ENCODE results near the gene KIAA1755.

The KIAA1755 gene

DNA sequence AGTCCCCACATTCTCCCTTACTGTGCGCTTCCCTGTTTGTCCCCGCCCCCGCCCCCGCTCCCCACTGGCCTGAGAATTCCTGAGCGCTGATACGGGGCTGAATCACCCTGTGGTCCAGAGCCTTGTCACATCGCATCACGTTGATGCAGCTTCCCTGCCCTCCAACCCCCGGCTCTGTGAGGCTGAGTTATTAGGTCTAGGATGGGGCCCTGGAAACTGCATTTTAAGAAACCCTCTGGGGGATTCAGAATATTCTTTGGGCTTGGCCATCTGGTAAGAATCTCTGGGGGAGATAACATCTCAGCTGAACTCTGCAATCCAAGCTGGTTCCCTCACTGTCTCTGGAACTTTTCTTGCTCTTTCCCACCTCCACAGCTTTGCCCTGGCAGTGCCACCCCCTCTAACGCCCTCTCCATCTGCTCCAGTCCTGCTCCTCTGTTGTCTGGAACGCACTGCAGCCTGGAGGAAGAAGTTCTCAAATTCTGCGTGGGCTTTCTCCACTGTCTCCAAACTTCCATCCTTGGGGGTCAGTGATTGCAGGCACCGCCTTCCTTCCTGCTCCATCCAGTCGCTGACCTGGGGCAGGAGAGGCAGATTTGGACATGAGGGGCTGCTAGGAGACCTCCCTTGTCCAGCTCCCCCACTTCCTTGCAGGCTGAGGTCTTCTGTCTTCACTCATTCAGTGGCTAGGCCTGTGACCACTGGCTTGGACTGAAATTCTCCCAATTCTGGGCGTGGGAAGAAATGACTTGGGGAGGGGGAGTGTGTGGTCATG lies 42.6 kb downstream of the KIAA1755 start:
- DNase-seq: no peak

DNA sequence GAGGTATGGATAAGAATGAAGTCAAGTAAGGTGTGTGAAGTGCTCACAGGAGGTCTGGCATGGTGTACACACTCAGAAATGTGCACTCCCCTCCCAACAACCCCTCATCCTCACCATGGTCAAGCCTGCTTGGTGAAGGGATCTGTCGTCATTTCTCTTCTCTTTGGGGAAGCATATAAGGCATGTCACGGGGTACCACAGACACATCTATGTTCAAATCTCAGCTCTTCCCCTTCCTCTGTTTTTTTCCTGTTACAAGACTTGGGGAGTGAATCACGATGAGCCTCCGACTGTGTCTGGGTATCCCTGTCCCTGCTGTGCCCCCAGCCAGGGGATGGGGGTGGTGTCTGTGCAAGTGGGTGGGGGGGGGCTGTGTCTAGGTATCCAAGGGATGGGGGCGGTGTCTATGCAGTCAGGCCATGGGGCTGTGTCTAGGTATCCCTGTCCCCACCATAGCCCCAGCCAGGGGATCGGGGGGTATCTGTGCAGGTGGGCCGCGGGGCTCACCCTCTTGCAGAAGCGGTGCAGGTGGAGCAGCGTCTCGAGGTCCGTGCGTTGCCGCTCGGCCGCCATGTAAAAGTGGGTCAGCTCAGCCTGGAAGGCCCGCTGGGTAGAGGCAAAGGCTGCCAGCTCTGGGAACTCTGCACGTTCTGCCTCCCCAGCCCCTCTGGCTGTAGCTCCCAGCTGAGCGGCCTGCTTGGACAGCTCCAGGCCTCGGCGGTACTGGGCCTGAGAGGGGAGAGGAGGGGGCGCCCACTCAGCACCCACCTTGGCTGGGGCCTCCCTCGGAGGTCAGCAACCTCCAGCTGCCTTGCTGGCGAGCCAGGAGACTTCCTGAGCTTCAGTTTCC lies 43.6 kb downstream of the KIAA1755 start:
- DNase-seq: no peak

DNA sequence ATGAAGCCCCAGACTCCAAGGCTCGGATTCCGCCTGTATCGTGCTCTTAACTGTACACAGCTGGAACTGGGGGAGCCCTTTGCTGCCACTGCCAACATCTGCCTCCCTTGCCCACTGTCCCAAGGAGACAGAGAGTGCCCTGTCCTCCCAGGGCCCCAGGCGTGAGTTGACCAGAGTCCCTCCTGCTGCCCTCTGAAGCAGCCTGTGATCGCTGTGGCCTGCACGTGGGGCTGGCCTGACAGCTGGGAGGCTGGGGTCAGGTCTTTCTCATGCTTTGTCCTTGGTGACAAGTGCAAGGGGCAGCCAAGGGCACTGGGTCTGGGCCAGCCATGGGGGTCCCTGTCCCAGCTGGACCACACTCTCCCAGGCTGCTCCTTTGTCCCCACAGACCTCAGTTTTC lies 44.3 kb downstream of the KIAA1755 start:
- no peak for DNase-seq

- DNase-seq: no peak
Observed at GRCh38 chr20:38215194-38216182, 45.0 kb downstream of the KIAA1755 start.

DNA sequence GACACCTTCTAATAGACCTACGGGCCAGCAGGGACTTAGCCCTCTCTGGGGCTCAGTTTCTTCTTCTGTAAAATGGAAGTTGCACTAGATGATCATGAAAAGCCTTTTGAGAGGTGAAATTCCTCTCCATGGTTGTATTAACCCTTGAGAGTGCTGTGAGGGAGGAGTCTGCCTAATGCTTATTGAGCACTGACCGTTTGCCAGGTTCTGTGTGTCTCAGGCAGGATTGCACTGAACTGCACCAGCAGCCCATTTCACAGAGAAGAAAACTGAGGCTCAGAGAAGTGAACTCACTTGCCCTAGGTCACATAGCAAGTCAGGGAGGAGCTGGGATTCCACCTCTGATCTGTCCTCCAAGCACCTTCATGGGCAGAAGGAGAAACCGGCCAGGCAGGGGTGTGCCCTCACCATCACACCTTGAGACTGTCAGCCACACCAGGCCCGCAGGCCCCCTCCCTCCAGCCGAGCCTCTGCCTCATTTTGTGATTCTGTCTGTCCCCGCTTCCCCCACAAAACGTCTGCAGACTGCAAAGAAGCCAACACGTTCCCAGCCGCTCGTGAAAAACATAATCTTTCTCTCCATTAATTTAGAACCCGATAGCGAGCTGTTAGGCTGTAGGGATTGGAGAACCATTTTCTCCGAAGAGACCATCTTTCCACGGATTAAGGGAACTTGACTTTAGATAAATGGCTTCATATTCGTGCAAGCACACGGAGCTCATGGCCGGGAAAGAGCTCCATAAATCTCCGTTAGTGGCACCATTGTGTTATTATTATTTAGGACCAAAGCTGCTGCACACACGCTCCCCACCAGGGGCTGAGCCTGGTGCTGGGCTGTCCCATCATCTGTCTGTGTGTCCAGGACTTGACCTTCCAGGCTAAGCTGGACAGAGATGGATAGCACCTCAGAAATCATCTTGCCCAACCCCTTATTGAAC lies 46.0 kb downstream of the KIAA1755 start:
- DNase-seq: no peak

DNA sequence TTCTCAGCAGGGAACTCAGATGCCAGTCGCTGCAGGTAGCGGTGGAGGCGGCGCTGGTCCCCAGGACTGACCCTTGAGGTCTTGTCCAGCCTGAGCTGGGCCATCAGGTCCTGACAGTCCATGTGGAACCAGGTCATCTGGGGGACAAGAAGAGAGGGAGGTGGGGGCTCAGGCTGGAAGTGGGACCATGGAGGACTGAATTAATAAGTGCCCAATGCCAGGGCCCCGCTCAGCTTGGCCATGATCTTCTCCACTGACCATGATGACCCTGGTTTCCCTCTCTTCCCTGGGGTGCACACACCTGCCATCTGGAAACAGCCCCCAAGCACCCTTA lies 47.0 kb downstream of the KIAA1755 start:
- no peak for DNase-seq

DNA sequence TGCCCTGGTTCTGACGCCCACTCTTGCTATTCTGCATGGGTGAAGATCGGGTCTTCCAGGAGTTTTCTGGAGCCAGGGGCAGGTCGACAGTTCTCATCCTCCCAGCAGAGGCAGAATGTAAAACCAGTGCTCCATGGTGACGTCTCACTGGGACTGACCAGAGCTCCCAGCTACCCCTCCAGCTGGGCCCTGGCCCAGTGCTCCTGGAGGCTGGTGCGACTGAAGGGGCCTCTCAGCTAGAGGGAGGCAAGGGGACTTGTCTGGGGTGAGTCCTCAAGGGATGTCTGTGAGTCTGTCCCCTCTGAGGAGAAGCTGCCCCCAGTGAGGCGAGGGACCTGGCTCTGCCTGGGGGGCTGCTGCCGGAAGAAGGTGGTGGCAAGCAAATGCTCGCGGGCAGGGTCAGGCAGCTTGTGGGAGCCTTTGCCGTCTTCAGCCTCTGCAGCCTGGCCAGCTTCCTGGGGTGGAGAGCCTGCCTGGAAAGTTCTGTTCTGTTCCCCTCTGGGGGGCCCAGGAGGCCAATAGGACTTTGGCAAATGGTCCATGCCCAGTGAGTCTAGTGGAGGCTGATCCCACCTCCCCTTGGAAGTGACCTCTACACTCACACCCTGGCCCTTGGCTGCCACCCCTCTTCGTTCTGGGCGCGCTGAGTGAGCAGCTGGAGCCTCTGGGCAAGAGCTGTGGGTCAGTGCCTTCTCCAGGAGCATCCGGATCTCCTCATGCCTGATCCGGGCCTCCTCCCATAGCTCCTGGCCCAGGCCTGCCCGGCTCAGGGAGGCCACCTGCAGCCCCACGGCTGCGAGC lies 47.5 kb downstream of the KIAA1755 start:
- DNase-seq: peak in 2 of 14 donors; percentile 21 to 22

GRCh38 chr20:38211200-38212097 lies 49.1 kb downstream of the KIAA1755 start:
- peak in 3 of 14 donors; percentile 24 to 30 (median 24) for DNase-seq

GRCh38 chr20:38210741-38211140 lies 49.8 kb downstream of the KIAA1755 start:
- no peak for DNase-seq

DNA sequence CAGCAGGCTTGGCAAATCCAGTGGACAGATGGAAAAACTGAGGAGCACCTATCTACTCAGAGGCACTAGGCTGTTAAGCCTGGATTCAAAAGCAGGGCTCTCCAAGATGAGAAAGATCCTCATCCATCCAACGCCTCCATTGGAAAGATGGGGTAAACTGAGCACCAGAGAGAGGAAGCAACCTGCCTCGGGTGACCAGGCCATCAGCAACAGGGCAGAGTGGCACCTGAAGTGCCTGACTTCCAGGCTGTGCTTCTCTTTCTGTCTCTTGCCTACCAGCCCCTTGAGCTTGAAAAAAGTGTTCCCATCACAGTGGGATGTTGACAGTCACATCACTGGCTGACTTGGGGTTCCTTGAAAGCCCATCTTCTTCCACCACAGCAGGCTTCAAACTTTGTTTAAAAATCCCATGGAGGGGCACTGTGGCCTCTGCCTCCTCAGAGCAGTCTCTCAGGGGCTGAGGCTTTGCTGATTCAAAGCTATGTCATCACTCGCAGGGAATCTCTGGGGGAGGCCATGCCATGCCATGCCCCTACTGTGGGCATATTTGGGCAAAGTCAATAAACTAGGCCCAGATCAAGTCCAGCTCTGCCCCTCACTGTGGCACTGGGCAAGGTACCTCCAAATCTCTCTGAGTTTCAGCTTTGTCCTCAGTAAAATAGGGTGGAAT lies 50.7 kb downstream of the KIAA1755 start:
- no peak for DNase-seq

DNA sequence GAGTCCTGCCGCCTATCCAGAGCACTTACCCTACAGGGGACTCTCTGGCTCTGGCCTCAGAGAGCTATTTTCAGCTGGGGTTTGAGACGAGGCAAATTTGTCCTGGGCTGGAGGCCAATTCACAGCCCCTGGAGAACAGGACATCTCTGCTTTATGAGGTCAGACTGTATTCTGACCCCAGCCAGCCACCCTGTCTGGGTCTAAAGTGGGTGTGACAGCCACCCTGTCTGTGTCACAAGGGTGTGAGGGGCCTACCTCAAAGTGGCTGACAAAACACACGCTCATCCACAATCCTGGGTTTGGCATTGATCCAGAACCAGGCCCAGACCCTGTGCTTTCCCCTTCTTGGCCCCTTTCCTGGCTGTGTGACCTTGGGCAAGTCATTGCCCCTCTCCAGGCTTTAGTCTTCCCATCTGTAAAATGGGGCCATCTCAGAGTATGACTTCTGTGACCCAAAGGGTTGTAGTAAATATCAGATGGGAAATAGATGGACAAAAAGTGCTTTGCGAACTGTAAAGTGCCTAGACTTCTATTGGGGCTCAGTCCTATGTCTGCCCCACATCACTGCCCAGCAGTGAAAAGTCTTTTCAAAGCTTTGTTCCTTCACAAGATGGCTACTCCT lies 51.4 kb downstream of the KIAA1755 start:
- no peak for DNase-seq

- no peak for DNase-seq
Observed at GRCh38 chr20:38208523-38208922, 52.0 kb downstream of the KIAA1755 start.

DNA sequence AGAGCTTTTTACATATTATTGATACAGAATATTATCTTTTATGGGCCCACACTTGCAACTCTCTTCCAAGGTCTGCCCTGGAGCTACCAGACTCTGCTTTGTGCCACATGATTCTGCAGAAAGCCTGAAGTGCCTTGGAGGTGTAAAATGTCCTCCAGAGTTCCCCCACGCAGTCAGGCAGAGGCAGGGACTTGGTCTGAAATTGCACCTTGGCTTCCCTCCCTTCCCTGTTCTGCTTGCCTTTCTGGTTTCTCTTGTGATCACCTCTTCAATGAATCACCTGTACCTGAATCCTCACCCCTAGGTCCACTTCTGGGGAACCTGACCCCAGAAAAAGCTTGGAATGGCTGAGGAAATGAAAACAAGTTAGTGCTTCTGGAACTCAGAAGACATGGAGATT lies 52.4 kb downstream of the KIAA1755 start:
- DNase-seq: no peak

DNA sequence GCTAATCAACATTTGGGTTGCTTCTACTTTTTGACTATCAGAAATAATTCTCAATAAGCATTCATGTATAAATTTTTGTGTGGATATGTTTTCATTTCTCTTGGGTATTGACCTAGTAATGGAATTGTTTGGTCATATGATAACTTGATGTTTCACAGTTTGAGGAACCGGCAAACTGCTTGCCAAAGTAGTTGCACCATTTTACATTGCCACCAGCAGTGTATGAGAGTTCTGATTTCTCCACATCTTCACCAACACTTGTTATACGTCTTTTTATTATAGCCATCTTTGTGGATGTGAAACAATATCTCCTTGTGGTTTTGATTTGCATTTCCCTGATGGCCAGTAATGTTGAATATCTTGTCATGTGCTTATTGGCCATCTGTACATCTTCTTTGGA lies 52.9 kb downstream of the KIAA1755 start:
- no peak for DNase-seq

GRCh38 chr20:38205001-38205400 lies 55.5 kb downstream of the KIAA1755 start:
- DNase-seq: no peak

DNA sequence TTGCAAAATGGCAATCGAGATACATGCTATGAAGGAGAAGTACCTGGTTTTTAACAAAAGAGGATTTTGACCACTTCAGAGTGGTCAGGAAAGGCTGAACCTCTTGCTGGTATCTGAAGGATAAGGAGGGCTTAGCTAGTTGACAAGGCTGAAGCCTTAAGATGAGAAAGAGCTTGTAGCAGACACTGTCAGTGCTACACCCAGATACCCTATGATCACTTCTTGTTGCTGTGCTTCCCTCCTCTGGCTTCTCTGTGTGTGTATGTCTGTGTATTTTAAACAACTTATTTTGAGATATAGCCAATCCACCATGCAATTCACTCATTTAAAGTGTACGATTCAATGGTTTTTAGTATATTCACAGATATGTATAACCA lies 56.6 kb downstream of the KIAA1755 start:
- no peak for DNase-seq

GRCh38 chr20:38203337-38203980 lies 57.1 kb downstream of the KIAA1755 start:
- DNase-seq: no peak

DNA sequence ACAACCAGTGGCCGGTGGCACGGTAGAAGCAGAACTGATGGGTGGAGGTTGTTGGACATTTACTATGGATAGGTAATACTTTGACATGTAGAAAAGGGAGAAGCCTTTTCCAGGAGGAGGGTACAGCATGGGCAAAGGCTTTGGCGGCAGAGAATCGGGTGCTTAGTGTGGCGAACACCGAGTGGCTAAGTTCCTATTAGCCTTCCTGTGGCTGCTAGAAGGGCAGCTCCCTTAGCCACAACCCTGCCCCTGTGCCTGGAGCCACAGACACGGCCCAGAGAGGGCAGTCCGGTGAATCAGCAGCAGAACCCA lies 57.6 kb downstream of the KIAA1755 start:
- no peak for DNase-seq

Data from C1 segment of cervical spinal cord (tissue), 14 donors.